ENCODE results near the gene CYP2S1.

- no peak for TF ChIP-seq CTCF (conservative IDR thresholded peaks at IDR 0.05; ENCODE audit: low read length)
- TF ChIP-seq EZH2phosphoT487 (IDR thresholded peaks at IDR 0.05; ENCODE audit: borderline replicate concordance) = no peak
Measured at GRCh38 chr19:41187884-41188279, 5.1 kb upstream of the CYP2S1 start.
